ENCODE results near the gene DGCR6. TPM values are rescaled to one million over a fixed set of nuclear protein-coding genes. Genes with fewer than 3 reads are reported as not detected.

DGCR6 gene
- total RNA-seq (2022; extraction: Qiagen RNA extraction; ENCODE audit: low read depth): 1.0 to 1.8 TPM (median 1.2 TPM) in 5 replicates

DNA sequence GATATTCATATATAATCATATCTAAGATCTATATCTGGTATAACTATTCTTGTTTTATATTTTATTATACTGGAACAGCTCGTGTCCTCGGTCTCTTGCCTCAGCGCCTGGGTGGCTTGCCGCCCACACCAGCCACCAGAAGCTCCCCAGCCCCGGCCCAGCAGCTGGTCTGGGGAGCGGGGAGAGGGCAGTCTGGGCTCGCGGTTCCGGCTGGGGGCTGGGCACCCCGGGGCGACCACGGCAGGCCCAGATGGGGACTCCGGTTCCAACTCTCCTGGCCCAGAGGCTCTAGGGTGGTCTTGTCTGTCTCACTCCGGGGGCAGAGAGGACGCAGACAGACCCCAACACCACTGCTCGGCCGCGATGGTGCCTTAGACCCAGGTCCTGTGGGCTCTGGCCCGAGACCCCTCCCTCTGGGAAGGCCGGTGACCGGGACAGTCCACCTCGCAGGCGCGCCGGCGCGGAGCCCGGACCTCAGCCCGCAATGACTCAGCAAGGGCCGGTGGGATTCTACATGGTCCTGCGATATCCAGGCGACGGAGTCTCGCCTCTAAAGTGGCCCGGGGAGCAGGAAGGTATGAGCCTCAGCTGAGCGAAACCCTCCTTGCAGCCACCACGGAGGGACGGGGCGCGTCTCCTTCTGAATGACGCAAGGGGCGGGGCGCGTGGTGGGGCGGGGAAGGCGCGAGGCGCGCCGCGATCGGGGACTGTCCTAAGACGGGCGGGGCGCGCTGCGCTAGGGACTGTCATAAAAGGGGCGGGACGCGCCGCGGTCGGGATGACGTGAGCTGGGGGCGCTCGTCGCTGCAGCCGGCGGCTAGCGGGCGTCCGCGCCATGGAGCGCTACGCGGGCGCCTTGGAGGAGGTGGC is at the start of gene DGCR6:
TSS of gene DGCR6 (plus strand) at position 781 of the 870 bp plus-strand sequence. CDS start at position 836, 55 bp downstream.

DNA sequence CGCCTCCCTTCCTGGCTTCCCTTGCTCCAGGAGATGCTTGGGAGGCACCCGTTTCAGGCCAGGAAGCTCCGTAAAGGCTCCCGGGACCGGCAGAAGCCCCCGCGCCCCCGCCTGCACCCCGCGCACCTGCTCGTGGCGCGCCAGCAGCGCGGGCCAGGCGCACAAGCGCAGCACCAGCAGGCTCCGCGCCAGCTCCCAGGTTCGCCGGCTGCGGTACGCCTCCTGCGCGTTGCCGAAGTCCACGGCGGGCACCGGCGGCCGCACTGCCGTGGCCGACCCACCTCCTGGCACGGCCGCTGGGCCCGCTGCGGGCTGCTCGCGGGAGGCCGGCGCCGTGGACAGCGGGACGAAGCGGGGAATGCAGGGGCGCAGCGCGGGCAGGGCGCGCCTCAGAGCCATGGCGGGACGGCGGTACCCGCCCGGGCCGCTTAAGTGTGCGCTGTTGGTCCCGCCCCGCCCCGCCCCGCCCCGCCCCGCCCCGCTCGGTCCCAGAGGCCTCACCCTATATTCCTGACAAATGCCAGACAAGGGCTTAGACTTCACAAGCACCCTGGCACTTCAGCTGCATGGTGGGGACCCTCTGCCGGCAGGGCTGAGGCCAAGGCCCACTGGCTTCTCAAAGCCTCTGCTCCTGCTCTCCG is 29.9 kb downstream of the DGCR6 start, which contains the start of gene PRODH:
TSS of gene PRODH (minus strand) at position 405 of the 641 bp plus-strand sequence. CDS start at position 399, 6 bp downstream.

Other genes with a start within 250 kb of the DGCR6 start
- 0.41 to 1.2 TPM (median 0.84 TPM) in 5 replicates for gene PRODH, start 30.0 kb downstream of the DGCR6 start, total RNA-seq (2022; extraction: Qiagen RNA extraction; ENCODE audit: low read depth)
- 14.9 to 23.0 TPM (median 18.9 TPM) in 5 replicates for gene DGCR2, start 216.1 kb downstream of the DGCR6 start, total RNA-seq (2022; extraction: Qiagen RNA extraction; ENCODE audit: low read depth)
- gene TSSK2, start 225.0 kb downstream of the DGCR6 start, total RNA-seq (2022; extraction: Qiagen RNA extraction; ENCODE audit: low read depth): not detected in 5 replicates
- 9.7 to 13.3 TPM (median 11.6 TPM) in 5 replicates for gene ESS2, start 238.3 kb downstream of the DGCR6 start, total RNA-seq (2022; extraction: Qiagen RNA extraction; ENCODE audit: low read depth)
- gene GSC2, start 244.0 kb downstream of the DGCR6 start, total RNA-seq (2022; extraction: Qiagen RNA extraction; ENCODE audit: low read depth): 0.09 TPM in 1 of 5 replicates, not detected in the others